H1 (cell line): ENCODE data around the gene BOD1L2. TPM values are rescaled to one million over a fixed set of nuclear protein-coding genes. Genes with fewer than 3 reads are reported as not detected.

Experiments
- CTCF ChIA-PET: fragments of 300-600 bp; sonication (Branson Sonifier 250); formaldehyde crosslinking; loops from one replicate; lab custom pipeline; 2021; ENCODE audit not compliant: partially characterized antibody; lab: Charles Lee
- POLR2A ChIA-PET: fragments of 300-600 bp; sonication (Branson Sonifier 250); formaldehyde crosslinking; loops from one replicate; lab custom pipeline; 2021; ENCODE audit warnings: inconsistent platforms; ENCODE audit not compliant: partially characterized antibody; lab: Charles Lee
- DNase-seq, 2 experiments: peaks; one replicate each; pipeline versions ENCODE4 v3.0.0 to v3.0.0-alpha.2; 2010 to 2022; ENCODE audit warnings: low spot score in 2 of 2, low read depth in 1 of 2, mixed read lengths in 1 of 2
- FAIRE-seq: peaks from 2 replicates; lab custom pipeline; 2011; peaks lifted over from hg19 to GRCh38; lab: Jason Lieb, UNC
- H2AFZ ChIP-seq: 2 replicates; pipeline ENCODE4 v1.8.1; 2012; ENCODE audit warnings: low read length, inconsistent platforms
- H2AK5ac ChIP-seq: 2 replicates; pipeline ENCODE4 v1.6.1; 2013; ENCODE audit warnings: low read depth, low read length
- H2BK120ac ChIP-seq: replicated peaks from 2 replicates; pipeline ENCODE3; 2013; ENCODE audit warnings: low read depth, low read length, inconsistent platforms
- H2BK12ac ChIP-seq: 2 replicates; pipeline ENCODE4 v1.6.1; 2013; ENCODE audit warnings: low read depth, low read length
- H2BK15ac ChIP-seq: 2 replicates; pipeline ENCODE4 v1.6.1; 2013; ENCODE audit warnings: low read length
- H2BK20ac ChIP-seq: 2 replicates; pipeline ENCODE4 v1.6.1; 2013; ENCODE audit warnings: low read length
- H2BK5ac ChIP-seq: 2 replicates; pipeline ENCODE4 v1.6.1; 2013; ENCODE audit warnings: low read depth, low read length
- H3K14ac ChIP-seq: 2 replicates; pipeline ENCODE4 v1.6.1; 2013; ENCODE audit warnings: inconsistent platforms; ENCODE audit not compliant: insufficient read length
- H3K18ac ChIP-seq: 2 replicates; pipeline ENCODE4 v1.6.1; 2013; ENCODE audit warnings: low read length; ENCODE audit errors: extremely low read depth
- H3K23ac ChIP-seq: 2 replicates; pipeline ENCODE4 v1.6.1; 2013; ENCODE audit warnings: inconsistent platforms; ENCODE audit not compliant: insufficient read length
- H3K23me2 ChIP-seq: 2 replicates; pipeline ENCODE4 v1.6.1; 2013; ENCODE audit warnings: low read depth, low read length
- H3K27ac ChIP-seq: 2 replicates; pipeline ENCODE4 v1.6.1; 2011; ENCODE audit warnings: low read depth, low read length, inconsistent platforms
- H3K27me3 ChIP-seq, 4 experiments: replicated peaks in 1 of 4; 1 replicate in 1 of 4; 2 replicates in 3 of 4; pipeline versions ENCODE4 v1.6.1 to v1.8.1; 2011 to 2013; ENCODE audit warnings: low read length in 3 of 4, mild to moderate bottlenecking in 3 of 4, inconsistent platforms in 2 of 4, mixed read lengths in 2 of 4, moderate library complexity in 1 of 4; ENCODE audit not compliant: control insufficient read depth in 3 of 4, insufficient read depth in 3 of 4; ENCODE audit errors: extremely low read depth in 1 of 4
- H3K36me3 ChIP-seq, 4 experiments: 2 replicates each; pipeline versions ENCODE4 v1.6.1 to v1.8.1; 2011 to 2013; ENCODE audit warnings: mild to moderate bottlenecking in 4 of 4, low read length in 3 of 4, moderate library complexity in 2 of 4, control low read depth in 1 of 4, inconsistent platforms in 1 of 4; ENCODE audit not compliant: insufficient read depth in 4 of 4, control insufficient read depth in 2 of 4
- H3K4ac ChIP-seq: replicated peaks from 2 replicates; pipeline ENCODE3; 2013; ENCODE audit warnings: low read length, low read depth, mixed read lengths, inconsistent platforms; ENCODE audit not compliant: insufficient read length
- H3K4me1 ChIP-seq, 4 experiments: replicated peaks in 1 of 4; 1 replicate in 1 of 4; 2 replicates in 3 of 4; pipeline versions ENCODE4 v1.6.1 to v1.8.1; 2011 to 2013; ENCODE audit warnings: low read length in 3 of 4, inconsistent platforms in 2 of 4, mixed read lengths in 1 of 4; ENCODE audit not compliant: insufficient read depth in 4 of 4, control insufficient read depth in 3 of 4
- H3K4me2 ChIP-seq, 2 experiments: 2 replicates each; pipeline versions ENCODE4 v1.6.1 to v1.8.1; 2011 to 2013; ENCODE audit warnings: low read depth in 2 of 2, low read length in 2 of 2, control low read depth in 1 of 2, inconsistent platforms in 1 of 2, mild to moderate bottlenecking in 1 of 2; ENCODE audit not compliant: insufficient read depth in 1 of 2
- H3K4me3 ChIP-seq, 4 experiments: fragments of 200-600, 300-600 bp in 1 of 4; sonication (generic), shearing (Covaris generic), sonication (Bioruptor Twin) in 1 of 4; 2 replicates each; pipeline versions ENCODE4 v1.5.1 to v1.8.1; 2011 to 2016; ENCODE audit warnings: low read length in 4 of 4, low read depth in 3 of 4, control low read depth in 2 of 4, inconsistent platforms in 2 of 4, mild to moderate bottlenecking in 2 of 4, mixed read lengths in 1 of 4, moderate library complexity in 1 of 4; ENCODE audit not compliant: insufficient read depth in 2 of 4; ENCODE audit errors: extremely low read depth in 1 of 4
- H3K56ac ChIP-seq: replicated peaks from 2 replicates; pipeline ENCODE3; 2013; ENCODE audit warnings: low read depth, mild to moderate bottlenecking, mixed read lengths, low read length, inconsistent platforms; ENCODE audit not compliant: insufficient read length
- H3K79me1 ChIP-seq: 2 replicates; pipeline ENCODE4 v1.6.1; 2013; ENCODE audit warnings: low read depth, low read length, control low read depth
- H3K79me2 ChIP-seq, 2 experiments: 2 replicates each; pipeline versions ENCODE4 v1.6.1 to v1.8.1; 2012 to 2013; ENCODE audit warnings: low read length in 2 of 2, mild to moderate bottlenecking in 2 of 2, inconsistent platforms in 1 of 2; ENCODE audit not compliant: insufficient read depth in 2 of 2, control insufficient read depth in 1 of 2
- H3K9ac ChIP-seq, 4 experiments: replicated peaks in 1 of 4; 1 replicate in 1 of 4; 2 replicates in 3 of 4; pipeline versions ENCODE4 v1.6.1 to v1.8.1; 2011 to 2013; ENCODE audit warnings: low read depth in 3 of 4, low read length in 3 of 4, control low read depth in 2 of 4, mild to moderate bottlenecking in 2 of 4, moderate library complexity in 2 of 4, inconsistent platforms in 1 of 4; ENCODE audit errors: extremely low read depth in 1 of 4
- H3K9me3 ChIP-seq, 2 experiments: 2 replicates each; pipeline versions ENCODE4 v1.6.1 to v1.8.1; 2012 to 2013; ENCODE audit warnings: mild to moderate bottlenecking in 2 of 2, moderate library complexity in 2 of 2, control low read depth in 1 of 2, inconsistent platforms in 1 of 2, low read depth in 1 of 2, low read length in 1 of 2, mixed read lengths in 1 of 2; ENCODE audit not compliant: insufficient read depth in 2 of 2
- H4K20me1 ChIP-seq, 2 experiments: replicated peaks in 1 of 2; 2 replicates each; pipeline versions ENCODE3 to v1.8.1; 2011 to 2013; ENCODE audit warnings: inconsistent platforms in 2 of 2, low read length in 2 of 2, mild to moderate bottlenecking in 1 of 2; ENCODE audit not compliant: insufficient read depth in 2 of 2, control insufficient read depth in 1 of 2
- H4K5ac ChIP-seq: 2 replicates; pipeline ENCODE4 v1.6.1; 2013; ENCODE audit warnings: low read length, low read depth, mixed read lengths, inconsistent platforms; ENCODE audit not compliant: insufficient read length
- H4K8ac ChIP-seq: 2 replicates; pipeline ENCODE4 v1.8.0; 2013; ENCODE audit warnings: mild to moderate bottlenecking, moderate library complexity, low read length, inconsistent platforms; ENCODE audit not compliant: insufficient read depth; ENCODE audit errors: extremely low read depth
- H4K91ac ChIP-seq: replicated peaks from 2 replicates; pipeline ENCODE3; 2013; ENCODE audit warnings: low read length, mixed read lengths, inconsistent platforms; ENCODE audit not compliant: insufficient read length
- GTF2F1 ChIP-seq: IDR thresholded peaks from 2 replicates; pipeline ENCODE4 v1.6.1; 2012; ENCODE audit warnings: low read depth, low read length, improper control_type of control experiment, borderline replicate concordance
- HDAC2 ChIP-seq, 2 experiments: fragments of 300-600 bp in 1 of 2; sonication (generic) in 1 of 2; IDR thresholded peaks; 2 replicates each; pipeline ENCODE4 v1.6.1; 2011 to 2012; ENCODE audit warnings: low read depth in 2 of 2, low read length in 2 of 2, mild to moderate bottlenecking in 2 of 2, moderate library complexity in 2 of 2, borderline replicate concordance in 1 of 2, inconsistent platforms in 1 of 2
- HDAC6 ChIP-seq: IDR thresholded peaks from one replicate; pipeline ENCODE4 v1.7.1; 2012; ENCODE audit warnings: low read depth, mild to moderate bottlenecking, inconsistent platforms, low read length, moderate library complexity
- JUN ChIP-seq: IDR thresholded peaks from 2 replicates; pipeline ENCODE4 v1.6.1; 2011; ENCODE audit warnings: low read depth, mild to moderate bottlenecking, improper control_type of control experiment, low read length
- KDM1A ChIP-seq: fragments of 200-600, 300-600 bp; sonication (generic); IDR thresholded peaks from 2 replicates; pipeline ENCODE4 v1.7.1; 2016; ENCODE audit warnings: mild to moderate bottlenecking, low read length, borderline replicate concordance
- KDM5A ChIP-seq: fragments of 200-600 bp; IDR thresholded peaks from 2 replicates; pipeline ENCODE4 v1.7.1; 2012; ENCODE audit warnings: mild to moderate bottlenecking, low read length, inconsistent platforms, mixed read lengths
- MAFK ChIP-seq: IDR thresholded peaks from 2 replicates; pipeline ENCODE4 v1.6.1; 2012; ENCODE audit warnings: low read depth, mild to moderate bottlenecking, improper control_type of control experiment, low read length
- NRF1 ChIP-seq: IDR thresholded peaks from 2 replicates; pipeline ENCODE4 v1.6.1; 2011; ENCODE audit warnings: mild to moderate bottlenecking, low read depth, low read length, improper control_type of control experiment
- POLR2A ChIP-seq, 2 experiments: IDR thresholded peaks; 1 replicate in 1 of 2; 2 replicates in 1 of 2; pipeline ENCODE4 v1.6.1; 2011; ENCODE audit warnings: low read depth in 2 of 2, low read length in 2 of 2, mild to moderate bottlenecking in 2 of 2; ENCODE audit errors: control extremely low read depth in 1 of 2
- RFX5 ChIP-seq: IDR thresholded peaks from 2 replicates; pipeline ENCODE4 v1.6.1; 2011; ENCODE audit warnings: low read depth, low read length, improper control_type of control experiment, borderline replicate concordance
- RNF2 ChIP-seq: fragments of 200-900, 300-1000 bp; sonication (generic); IDR thresholded peaks from 2 replicates; pipeline ENCODE4 v1.7.1; 2016; ENCODE audit warnings: borderline replicate concordance, low read depth, mild to moderate bottlenecking, antibody characterized with exemption, low read length; ENCODE audit not compliant: poor library complexity, severe bottlenecking; ENCODE audit errors: missing control alignments
- YY1 ChIP-seq: IDR thresholded peaks from 2 replicates; pipeline ENCODE4 v1.6.1; 2011; ENCODE audit warnings: low read depth, mild to moderate bottlenecking, low read length
- WGBS, 2 experiments: shearing (Covaris generic) in 1 of 2; methylation state at CpG; one replicate each; pipeline versions ENCODE4 v1.1.6 to v1.1.7; 2013 to 2015; ENCODE audit warnings: low lambda C conversion rate in 2 of 2, mixed read lengths in 2 of 2, inconsistent platforms in 1 of 2, low coverage in 1 of 2, missing lambda C conversion rate in 1 of 2; ENCODE audit not compliant: insufficient replicate concordance in 2 of 2, insufficient coverage in 1 of 2, insufficient read length in 1 of 2; ENCODE audit errors: extremely low coverage in 1 of 2, missing lambda C conversion rate in 1 of 2; 5-methylcytosine and 5-hydroxymethylcytosine counted together
- polyA plus RNA-seq, 7 experiments: library from polyadenylated mRNA; depleted of rRNA in 3 of 7; stranded (reverse) in 5 of 7; unstranded in 2 of 7; fragments of >200 nt in 5 of 7; fragments of 200-250 nt in 2 of 7; gene quantifications; 1 replicate in 5 of 7; 2 replicates in 1 of 7; 4 replicates in 1 of 7; pipeline versions ENCODE4 v1.2.1 to v1.2.3, GENCODE V29; 2011 to 2013; ENCODE audit warnings: missing spikeins in 2 of 7, mixed read lengths in 2 of 7
- total RNA-seq: library from RNA; stranded (reverse); fragmentation: NEBNext Ultra II Directional; extraction: Animal tissue kit (Norgen Biotek cat#: 25700); gene quantifications from 2 replicates; pipeline ENCODE4 v1.2.1, GENCODE V29; 2021

Gene BOD1L2
- total and polyA plus RNA-seq, 2 of the 8 experiments (the other 6 are each of a cell fraction or from before 2014, with no cell fraction given): not detected

GRCh38 chr18:57185434-57185833 lies 38.5 kb downstream of the BOD1L2 start:
- FAIRE-seq: no peak

More at GRCh38 chr18:57185434-57185833, 38.5 kb downstream of the BOD1L2 start:
- no peak overlapping the region for H2AK5ac ChIP-seq
- no peak overlapping the region for H4K5ac ChIP-seq
- peaks cover 3 to 8% of the 10 kb centered on the region in 2 experiments; a peak in 2 of 4 replicates for H3K9me3 ChIP-seq
- no peak overlapping the region for H3K9ac ChIP-seq
- H2AFZ ChIP-seq: no peak overlapping the region
- H3K18ac ChIP-seq: no peak overlapping the region
- no peak overlapping the region for H3K56ac ChIP-seq
- POLR2A ChIA-PET: interaction anchor here (0.7 kb wide), 1 partner anchor 54 kb away, joined by 3 read pairs; no protein-coding TSS in a partner anchor
- 76% methylated on average over 1 of the region's 1 CpG; no CpG with 5 or more reads in 1 of the 2 experiments for WGBS, 2 experiments
- H3K4me2 ChIP-seq: no peak overlapping the region
- H3K4me1 ChIP-seq: no peaks in the 10 kb centered on the region
- H2BK120ac ChIP-seq: no peak overlapping the region
- H4K20me1 ChIP-seq: no peaks in the 10 kb centered on the region
- H3K14ac ChIP-seq: no peak overlapping the region
- no peaks in the 10 kb centered on the region for H3K23me2 ChIP-seq
- H2BK20ac ChIP-seq: no peak overlapping the region
- H2BK5ac ChIP-seq: no peak overlapping the region
- no peaks in the 10 kb centered on the region for H3K36me3 ChIP-seq
- H3K79me1 ChIP-seq: no peaks in the 10 kb centered on the region
- no peak overlapping the region for H3K23ac ChIP-seq
- no peaks in the 10 kb centered on the region for H3K27me3 ChIP-seq
- H2BK12ac ChIP-seq: no peak overlapping the region
- no peak overlapping the region for H3K4me3 ChIP-seq
- CTCF ChIA-PET: no interaction called here
- no peak overlapping the region for H3K27ac ChIP-seq
- no peak for DNase-seq
- TF ChIP-seq POLR2A (IDR thresholded peaks at IDR 0.05; ENCODE audit: control extremely low read depth in 1 of 2, low read depth in 2 of 2, low read length in 2 of 2) (no peak), KDM5A (no peak), RFX5 (no peak), NRF1 (no peak), GTF2F1 (no peak), RNF2 (no peak), HDAC2 (IDR thresholded peaks at IDR 0.05; ENCODE audit: borderline replicate concordance in 1 of 2, low read depth in 2 of 2, low read length in 2 of 2) (no peak), HDAC6 (no peak), JUN (no peak), KDM1A (no peak), MAFK (no peak), YY1 (no peak)
- no peaks in the 10 kb centered on the region for H3K79me2 ChIP-seq
- no peak overlapping the region for H4K91ac ChIP-seq
- H4K8ac ChIP-seq: no peak overlapping the region
- H3K4ac ChIP-seq: no peak overlapping the region
- H2BK15ac ChIP-seq: no peak overlapping the region
